Retinal pigment epithelial cell (primary cell): Measurements from ENCODE around the gene JAML.

Experiments
- DNase-seq: peaks from one replicate; pipeline ENCODE4 v3.0.0-alpha.2; 2010; ENCODE audit warnings: low read depth
- H3K4me3 ChIP-seq: 2 replicates; pipeline ENCODE4 v1.5.1; 2011; ENCODE audit warnings: mild to moderate bottlenecking, low read length, control low read depth, moderate library complexity
- CTCF ChIP-seq: conservative IDR thresholded peaks from 2 replicates; pipeline ENCODE4 v1.5.1; 2011; ENCODE audit warnings: low read depth, low read length, control low read depth, inconsistent platforms

The JAML gene

GRCh38 chr11:118171269-118172062 is 53.3 kb downstream of the JAML start:
- no peak overlapping the region for H3K4me3 ChIP-seq
- DNase-seq: no peak
- peak; percentile 88 for TF ChIP-seq CTCF

- TF ChIP-seq CTCF: no peak
- DNase-seq: no peak
- no peak overlapping the region for H3K4me3 ChIP-seq
These were observed 53.9 kb downstream of the JAML start for GRCh38 chr11:118170882-118171268.

GRCh38 chr11:118170231-118170630 is 54.6 kb downstream of the JAML start:
- no peak overlapping the region for H3K4me3 ChIP-seq
- no peak for TF ChIP-seq CTCF
- DNase-seq: no peak

GRCh38 chr11:118169300-118170140 is 55.3 kb downstream of the JAML start:
- no peak overlapping the region for H3K4me3 ChIP-seq
- no peak for TF ChIP-seq CTCF

GRCh38 chr11:118168751-118169150 is 56.1 kb downstream of the JAML start:
- no peak for DNase-seq
- H3K4me3 ChIP-seq: no peak overlapping the region
- no peak for TF ChIP-seq CTCF

More at GRCh38 chr11:118169300-118170140, 55.3 kb downstream of the JAML start:
- no peak for DNase-seq

GRCh38 chr11:118168316-118168715 is 56.5 kb downstream of the JAML start:
- no peak for DNase-seq
- H3K4me3 ChIP-seq: no peak overlapping the region
- no peak for TF ChIP-seq CTCF
